Measurements from ENCODE around the gene TTR. TPM values are rescaled to one million over a fixed set of nuclear protein-coding genes. Genes with fewer than 3 reads are reported as not detected.

Gene TTR
- total and polyA plus RNA-seq, 2 experiments from 2014 or later = not detected

DNA sequence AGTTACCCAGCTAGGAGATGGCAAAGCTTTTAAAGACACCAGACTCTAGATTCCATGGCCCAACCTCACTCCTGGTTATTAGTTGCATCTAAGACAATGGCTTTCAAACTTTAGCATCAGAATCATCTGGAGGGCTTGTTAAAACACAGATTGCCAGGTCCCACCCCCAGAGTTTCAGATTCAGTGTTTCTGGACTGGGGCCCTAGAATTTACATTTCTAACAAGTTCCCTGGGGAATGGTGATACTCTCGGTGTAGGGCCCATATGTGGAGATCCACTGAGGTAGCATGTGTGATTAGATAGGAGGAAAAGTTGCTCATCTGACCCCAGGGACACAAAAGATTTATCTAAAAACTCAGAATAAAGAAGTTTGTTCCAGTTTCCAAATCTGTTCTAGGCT is 14.5 kb upstream of the TTR start:
- TF ChIP-seq EZH2phosphoT487 (IDR thresholded peaks at IDR 0.05; ENCODE audit: unreplicated experiment) = no peak
- no peak for TF ChIP-seq NANOG (IDR thresholded peaks at IDR 0.05; ENCODE audit: borderline replicate concordance)
- TF ChIP-seq POLR2AphosphoS5 (IDR thresholded peaks at IDR 0.05; ENCODE audit: low read depth) = no peak
- TF ChIP-seq JUNB (IDR thresholded peaks at IDR 0.05; ENCODE audit: unreplicated experiment) = no peak
- no peak for TF ChIP-seq EZH2 (IDR thresholded peaks at IDR 0.05; ENCODE audit: low read depth, unreplicated experiment)
- TF ChIP-seq CTCF (conservative IDR thresholded peaks at IDR 0.05; ENCODE audit: low read depth in 2 of 2) = no peak
- TF ChIP-seq CREB1 (CRISPR knock-in tag; IDR thresholded peaks at IDR 0.05; ENCODE audit: low read depth) = no peak
- TF ChIP-seq ETS1 (IDR thresholded peaks at IDR 0.05) = no peak
- TF ChIP-seq ZNF114 (CRISPR knock-in tag; IDR thresholded peaks at IDR 0.05) = no peak
- TF ChIP-seq ZNF331 (CRISPR knock-in tag; IDR thresholded peaks at IDR 0.05; ENCODE audit: low read depth) = no peak
- no peak overlapping the region for H3K27ac Mint-ChIP-seq
- peaks cover 11% of the 10 kb centered on the region for H3K9me2 ChIP-seq (ENCODE audit: insufficient read depth)
- no peaks in the 10 kb centered on the region for H3F3A ChIP-seq (replicated peaks; ENCODE audit: low read depth)
- no peak overlapping the region for H3K4me3 Mint-ChIP-seq
- H3K4me3 ChIP-seq = no peak overlapping the region
- no peak for ATAC-seq
- no peaks in the 10 kb centered on the region for H3K79me2 ChIP-seq (replicated peaks; ENCODE audit: insufficient read depth)
- no peaks in the 10 kb centered on the region for H3K4me1 Mint-ChIP-seq
- no peaks in the 10 kb centered on the region for H4K20me1 ChIP-seq (replicated peaks; ENCODE audit: insufficient read depth)
- no peak overlapping the region; the same call in 1 of the 2 replicates for H2AFZ ChIP-seq
- H3K4me1 ChIP-seq (ENCODE audit: insufficient read depth) = no peaks in the 10 kb centered on the region
- no peaks in the 10 kb centered on the region for H3K36me3 Mint-ChIP-seq (ENCODE audit: low read depth)
- no peaks in the 10 kb centered on the region for H3K27me3 ChIP-seq (ENCODE audit: insufficient read depth)
- H3K36me3 ChIP-seq (ENCODE audit: insufficient read depth) = no peaks in the 10 kb centered on the region
- no peaks in the 10 kb centered on the region for H3K27me3 Mint-ChIP-seq (ENCODE audit: insufficient read depth, low read depth, poor library complexity)
- no peak overlapping the region for H3K27ac ChIP-seq (ENCODE audit: low read depth)
- DNase-seq (ENCODE audit: low spot score) = no peak
- H3K4me2 ChIP-seq = no peak overlapping the region
- H3K9me3 Mint-ChIP-seq = no peaks in the 10 kb centered on the region

DNA sequence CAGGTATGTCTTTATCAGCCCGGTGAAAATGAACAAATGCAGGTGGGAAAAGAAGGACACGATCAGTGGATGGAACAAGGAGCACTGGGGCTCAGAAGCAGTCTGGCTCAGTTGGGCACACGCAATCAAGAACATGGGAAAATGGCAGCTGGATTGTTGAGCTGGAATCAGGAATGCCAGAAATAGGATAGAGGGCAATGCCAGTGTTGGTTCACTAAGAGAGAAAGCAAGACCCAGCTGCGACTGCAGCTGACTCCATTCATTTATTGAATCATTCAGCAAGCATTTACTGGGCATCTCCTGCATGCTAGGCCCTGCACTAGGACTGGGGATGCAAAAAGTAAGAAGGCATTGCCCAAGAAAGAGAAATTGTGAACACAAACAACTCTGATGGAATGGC is 13.6 kb upstream of the TTR start:
- H3K4me3 ChIP-seq = no peak overlapping the region
- H3K27ac ChIP-seq (ENCODE audit: low read depth) = no peak overlapping the region
- no peak for ATAC-seq
- no peaks in the 10 kb centered on the region for H3F3A ChIP-seq (replicated peaks; ENCODE audit: low read depth)
- no peak overlapping the region for H3K4me2 ChIP-seq
- no peak for TF ChIP-seq EZH2 (IDR thresholded peaks at IDR 0.05; ENCODE audit: low read depth, unreplicated experiment)
- TF ChIP-seq REST (IDR thresholded peaks at IDR 0.05; ENCODE audit: unreplicated experiment) = no peak
- no peak for TF ChIP-seq CREB1 (CRISPR knock-in tag; IDR thresholded peaks at IDR 0.05; ENCODE audit: low read depth)
- TF ChIP-seq EZH2phosphoT487 (IDR thresholded peaks at IDR 0.05; ENCODE audit: unreplicated experiment) = no peak
- TF ChIP-seq JUNB (IDR thresholded peaks at IDR 0.05; ENCODE audit: unreplicated experiment) = no peak
- no peaks in the 10 kb centered on the region for H3K36me3 ChIP-seq (ENCODE audit: insufficient read depth)
- no peak overlapping the region for H2AFZ ChIP-seq
- Mint-ChIP-seq H3K4me3 (no peak overlapping the region), H3K27ac (no peak overlapping the region), H3K9me3 (no peaks in the 10 kb centered on the region), H3K4me1 (no peaks in the 10 kb centered on the region), H3K27me3 (ENCODE audit: insufficient read depth, low read depth, poor library complexity) (no peaks in the 10 kb centered on the region), H3K36me3 (ENCODE audit: low read depth) (no peaks in the 10 kb centered on the region)
- no peaks in the 10 kb centered on the region for H3K4me1 ChIP-seq (ENCODE audit: insufficient read depth)
- no peaks in the 10 kb centered on the region for H3K79me2 ChIP-seq (replicated peaks; ENCODE audit: insufficient read depth)
- no peaks in the 10 kb centered on the region for H3K27me3 ChIP-seq (ENCODE audit: insufficient read depth)
- no peak for DNase-seq (ENCODE audit: low spot score)
- peaks cover 11% of the 10 kb centered on the region for H3K9me2 ChIP-seq (ENCODE audit: insufficient read depth)
- no peaks in the 10 kb centered on the region for H4K20me1 ChIP-seq (replicated peaks; ENCODE audit: insufficient read depth)
